HTR-8/SVneo (cell line): ENCODE results near the gene KIAA1549.
"Not testable (repeated sequence)": the region's sequence is repeated elsewhere in the genome, so short reads cannot be mapped to it uniquely, and the experiment has no call there.

Source experiments
- DNase-seq: peaks from one replicate; pipeline ENCODE4 v3.0.0; 2011; ENCODE audit warnings: low spot score, mixed read lengths; ENCODE audit not compliant: insufficient read length
- FAIRE-seq: peaks from 2 replicates; lab custom pipeline; 2011; peaks lifted over from hg19 to GRCh38; lab: Jason Lieb, UNC

The KIAA1549 gene

GRCh38 chr7:138832966-138833365 is 148.2 kb downstream of the KIAA1549 start:
- FAIRE-seq (no peak), DNase-seq (no peak)

DNA sequence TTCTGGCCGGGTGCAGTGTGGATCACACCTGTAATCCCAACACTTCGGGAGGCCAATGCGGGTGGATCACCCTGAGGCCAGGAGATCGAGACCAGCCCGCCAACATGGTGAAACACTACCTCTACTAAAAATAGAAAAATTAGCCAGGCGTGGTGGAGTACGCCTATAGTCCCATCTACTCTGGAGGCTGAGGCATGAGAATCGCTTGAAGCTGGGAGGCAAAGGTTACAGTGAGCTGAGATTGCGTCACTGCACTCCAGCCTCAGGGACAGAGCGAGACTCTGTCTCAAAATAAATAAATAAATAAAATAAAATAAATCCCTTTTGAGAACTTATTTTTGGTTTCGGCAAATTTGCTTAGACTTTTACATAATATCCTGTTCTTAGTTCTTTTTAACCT is 151.9 kb downstream of the KIAA1549 start:
- FAIRE-seq (no peak), DNase-seq (no peak)

- no peak for FAIRE-seq
Measured at GRCh38 chr7:138828302-138828701, 152.9 kb downstream of the KIAA1549 start.

GRCh38 chr7:138825049-138825721 is 156.0 kb downstream of the KIAA1549 start:
- DNase-seq (no peak), FAIRE-seq (no peak)

More at GRCh38 chr7:138828302-138828701, 152.9 kb downstream of the KIAA1549 start:
- no peak for DNase-seq

GRCh38 chr7:138822867-138823535 is 158.2 kb downstream of the KIAA1549 start:
- DNase-seq (no peak), FAIRE-seq (no peak)

- DNase-seq, result no peak
- FAIRE-seq, result no peak
Measured at GRCh38 chr7:138821912-138822311, 159.3 kb downstream of the KIAA1549 start.

DNA sequence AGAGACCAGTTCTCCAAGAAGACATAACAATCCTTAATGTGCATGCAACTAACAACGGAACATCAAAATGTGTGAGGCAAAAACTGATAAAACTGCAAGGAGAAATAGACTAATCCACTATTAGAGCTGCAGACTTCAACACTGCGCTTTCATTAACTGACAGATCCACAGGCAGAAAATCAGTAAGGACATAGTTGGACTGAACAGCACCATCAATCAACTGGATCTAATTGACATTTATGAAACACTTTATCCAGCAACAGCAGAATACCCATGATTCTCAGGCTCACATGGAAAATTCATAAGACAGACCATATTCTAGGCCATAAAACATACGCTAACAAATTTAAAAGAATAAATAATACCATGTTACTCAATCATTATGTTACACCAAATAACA is 161.6 kb downstream of the KIAA1549 start:
- FAIRE-seq (no peak), DNase-seq (no peak)

- no peak for FAIRE-seq
- no peak for DNase-seq
Measured at GRCh38 chr7:138816650-138817049, 164.5 kb downstream of the KIAA1549 start.

DNA sequence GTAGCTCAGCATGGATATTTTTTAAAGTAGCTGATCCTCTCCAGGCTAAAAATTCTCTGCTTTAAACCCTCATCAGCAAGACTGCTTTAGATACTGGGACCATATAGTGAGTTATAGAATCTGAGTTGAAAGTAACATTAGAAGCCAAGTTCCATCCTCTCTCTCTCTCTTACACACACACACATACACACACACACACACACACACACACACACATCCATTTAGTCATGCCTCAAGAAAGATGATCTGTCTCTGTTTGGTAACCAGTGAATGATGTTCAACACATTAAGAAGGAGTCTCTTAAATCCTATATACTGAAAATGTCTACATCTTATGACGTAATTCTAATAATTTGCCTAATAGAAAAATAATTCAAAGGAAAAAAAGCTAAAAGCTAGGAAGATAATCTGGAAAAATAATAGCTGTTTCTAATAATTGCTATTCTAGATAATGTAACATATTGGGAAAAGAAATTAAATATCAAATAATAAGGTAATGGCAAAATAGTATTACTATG is 166.3 kb downstream of the KIAA1549 start:
- FAIRE-seq, result no peak

DNA sequence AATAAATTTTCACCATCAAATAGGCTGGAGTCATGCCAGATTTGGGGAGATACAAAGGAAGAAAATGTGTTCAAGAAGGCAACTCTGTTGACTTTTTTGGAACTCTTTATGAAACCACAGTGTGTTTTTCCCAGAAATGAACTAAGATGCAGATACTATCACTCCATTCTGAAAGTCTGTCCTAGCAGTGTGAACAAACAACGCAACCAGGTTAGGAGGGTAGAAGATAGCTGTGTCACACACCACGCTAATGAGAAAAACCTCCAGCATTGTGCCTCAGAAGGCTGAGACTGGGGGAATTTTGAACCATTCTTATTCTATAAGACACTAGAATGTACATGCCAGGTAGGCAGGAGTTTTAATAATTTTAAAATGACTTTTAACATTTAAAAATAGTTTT is 167.2 kb downstream of the KIAA1549 start:
- no peak for DNase-seq
- no peak for FAIRE-seq

More for the DNA sequence above, 166.3 kb downstream of the KIAA1549 start:
- DNase-seq, result no peak

DNA sequence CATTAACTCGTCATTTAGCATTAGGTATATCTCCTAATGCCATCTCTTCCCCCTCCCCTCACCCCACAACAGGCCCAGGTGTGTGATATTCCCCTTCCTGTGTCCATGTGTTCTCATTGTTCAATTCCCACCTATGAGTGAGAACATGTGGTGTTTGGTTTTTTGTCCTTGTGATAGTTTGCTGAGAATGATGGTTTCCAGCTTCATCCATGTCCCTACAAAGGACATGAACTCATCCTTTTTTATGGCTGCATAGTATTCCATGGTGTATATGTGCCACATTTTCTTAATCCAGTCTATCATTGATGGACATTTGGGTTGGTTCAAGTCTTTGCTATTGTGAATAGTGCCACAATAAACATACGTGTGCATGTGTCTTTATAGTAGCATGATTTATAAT is 169.9 kb downstream of the KIAA1549 start:
- FAIRE-seq, DNase-seq: not testable (repeated sequence)

GRCh38 chr7:138809346-138809745 is 171.8 kb downstream of the KIAA1549 start:
- FAIRE-seq, result no peak
- no peak for DNase-seq

GRCh38 chr7:138804618-138805017 is 176.6 kb downstream of the KIAA1549 start:
- DNase-seq (no peak), FAIRE-seq (no peak)

GRCh38 chr7:138802706-138803105 is 178.5 kb downstream of the KIAA1549 start:
- no peak for FAIRE-seq
- DNase-seq, result no peak

DNA sequence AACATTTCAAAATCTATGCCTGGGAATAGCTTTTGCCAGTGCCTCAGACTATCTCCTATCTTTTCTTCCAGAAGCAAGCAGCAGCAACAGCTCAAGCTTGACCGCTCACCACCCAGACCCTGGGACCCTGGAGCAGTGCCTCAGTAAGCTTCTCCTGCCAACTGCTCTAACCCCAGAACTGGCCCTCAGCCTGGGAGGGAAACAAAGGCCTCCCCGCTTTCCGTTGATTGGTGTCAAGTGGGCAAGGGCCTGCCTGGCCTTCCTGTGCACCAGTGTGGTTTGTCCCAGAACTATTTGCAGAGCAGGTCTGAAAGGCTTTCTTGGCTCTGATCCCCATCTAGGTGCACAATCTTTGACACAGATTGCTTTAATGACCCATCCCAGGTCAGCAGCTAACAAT is 179.9 kb downstream of the KIAA1549 start:
- no peak for DNase-seq
- FAIRE-seq, result no peak

- no peak for DNase-seq
- FAIRE-seq, result no peak
Measured at GRCh38 chr7:138799336-138800000, 181.7 kb downstream of the KIAA1549 start.

DNA sequence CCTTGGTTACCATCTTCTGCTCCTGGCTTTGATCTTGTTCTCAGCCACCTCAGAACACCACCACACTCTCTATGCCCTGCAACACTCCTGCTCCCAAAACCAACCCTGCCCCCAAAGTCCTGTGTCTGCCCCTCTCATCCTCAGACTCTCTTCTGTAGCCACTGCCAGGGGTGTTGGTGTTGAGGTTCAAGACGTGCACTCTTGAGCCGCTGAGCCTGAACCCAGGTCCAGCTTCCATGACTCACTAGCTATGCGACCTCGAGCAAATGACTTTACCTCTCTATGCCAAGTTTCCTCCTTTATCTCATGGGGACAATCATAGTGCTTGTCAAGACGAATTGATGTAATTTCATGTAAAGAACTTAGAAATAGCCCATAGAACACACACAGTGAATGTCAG is 182.4 kb downstream of the KIAA1549 start:
- FAIRE-seq (no peak), DNase-seq (no peak)

DNA sequence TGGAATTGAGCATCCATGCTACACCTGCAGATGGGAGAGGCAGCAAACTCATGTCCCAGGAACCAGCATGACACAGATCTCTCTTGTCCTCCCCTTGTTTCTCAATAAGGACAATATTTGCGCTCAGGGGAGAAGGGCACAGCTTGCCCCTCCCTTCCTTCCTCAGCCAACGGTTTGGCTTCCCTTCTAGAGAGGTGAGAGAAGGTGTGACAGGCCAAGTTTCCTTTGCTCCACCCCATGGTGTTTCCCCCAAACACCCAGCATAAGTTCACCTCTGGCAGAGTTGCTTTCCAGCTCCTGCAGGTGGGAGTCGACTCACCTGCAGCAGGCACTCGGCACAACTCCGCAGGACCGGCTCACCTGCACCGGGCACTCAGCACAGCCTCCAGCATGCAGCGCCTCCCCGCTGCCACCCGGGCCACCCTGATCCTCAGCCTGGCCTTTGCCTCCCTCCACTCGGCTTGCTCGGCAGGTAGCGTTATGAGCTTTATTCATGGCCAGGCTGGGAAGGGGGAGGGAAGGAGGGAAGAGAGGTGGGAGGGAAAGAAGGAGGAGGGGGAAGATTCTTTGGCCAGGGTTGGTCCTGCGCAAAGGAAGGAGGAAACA is 183.4 kb downstream of the KIAA1549 start, which contains the start of the genes ATP6V0A4 and TMEM213:
Gene ATP6V0A4 (minus strand): TSS at position 482 of the 606 bp plus-strand sequence. CDS start 26,949 bp downstream, outside the sequence.
Gene TMEM213 (plus strand): TSS at position 280 of the 606 bp plus-strand sequence. CDS start 111 bp downstream, at position 391.
- FAIRE-seq, result no peak

DNA sequence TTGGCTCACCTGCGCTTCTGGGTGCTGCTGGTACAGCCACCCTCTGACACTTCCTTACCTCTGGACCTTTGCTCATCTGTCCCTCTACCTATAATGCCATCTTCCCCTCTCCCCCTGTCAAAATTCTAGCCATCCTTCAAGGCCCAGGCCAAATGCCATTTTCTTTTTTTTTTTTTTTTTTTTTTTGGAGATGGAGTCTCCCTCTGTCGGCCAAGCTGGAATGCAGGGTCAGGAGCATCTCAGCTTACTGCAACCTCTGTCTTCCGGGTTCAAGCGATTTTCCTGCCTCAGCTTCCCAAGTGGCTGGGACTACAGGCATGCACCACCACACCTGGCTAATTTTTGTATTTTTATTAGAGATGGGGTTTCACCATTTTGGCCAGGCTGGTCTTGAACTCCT is 184.1 kb downstream of the KIAA1549 start:
- not testable (repeated sequence) for FAIRE-seq

More for the DNA sequence above, 183.4 kb downstream of the KIAA1549 start, which contains the start of the genes ATP6V0A4 and TMEM213:
- no peak for DNase-seq

DNA sequence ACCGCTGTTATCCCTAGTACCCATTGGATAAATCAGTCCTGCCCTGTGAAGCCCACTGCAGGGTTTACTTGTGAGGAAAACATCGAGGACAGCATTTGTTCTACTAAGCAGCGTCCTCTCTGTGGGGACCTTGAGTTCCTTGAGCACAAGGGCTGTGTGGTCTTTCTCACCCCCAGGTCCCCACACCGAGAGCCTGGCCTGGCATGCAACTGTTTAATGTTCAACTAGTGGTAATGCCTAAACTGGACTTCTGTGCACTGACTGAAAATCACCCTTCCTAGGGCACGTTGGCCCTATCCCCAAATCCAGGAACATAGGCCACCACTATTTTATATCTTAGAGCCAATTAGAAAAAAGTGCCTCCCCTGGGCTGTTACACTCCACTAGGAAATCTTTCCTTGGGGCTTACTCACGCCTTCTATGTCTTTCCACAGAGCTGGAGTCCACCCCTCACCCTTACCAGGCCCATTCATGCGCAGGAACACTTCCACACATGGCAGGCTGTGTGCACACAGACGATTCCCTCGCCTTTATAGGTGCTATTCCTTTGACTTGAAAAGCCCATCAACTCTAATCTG is 185.1 kb downstream of the KIAA1549 start:
- FAIRE-seq, result no peak
- DNase-seq, result no peak

More for the DNA sequence above, 184.1 kb downstream of the KIAA1549 start:
- not testable (repeated sequence) for DNase-seq
